H9 (cell line): ENCODE measurements around the gene MAP3K5. TPM values are rescaled to one million over a fixed set of nuclear protein-coding genes. Genes with fewer than 3 reads are reported as not detected.
"Not testable (repeated sequence)": the region's sequence is repeated elsewhere in the genome, so short reads cannot be mapped to it uniquely, and the experiment has no call there.

Experiments used
- DNase-seq: peaks from one replicate; pipeline ENCODE4 v3.0.0-alpha.2; 2017
- H2AFZ ChIP-seq: one replicate; pipeline ENCODE4 v1.6.1; 2013; ENCODE audit warnings: mild to moderate bottlenecking, low read length, control low read depth, moderate library complexity
- H2AK5ac ChIP-seq: 2 replicates; pipeline ENCODE4 v1.6.1; 2013; ENCODE audit warnings: low read length, control low read depth, mixed read lengths; ENCODE audit not compliant: insufficient read length
- H2BK120ac ChIP-seq: one replicate; pipeline ENCODE4 v1.6.1; 2013; ENCODE audit warnings: low read depth, mild to moderate bottlenecking, low read length, control low read depth, inconsistent platforms; ENCODE audit not compliant: poor library complexity, severe bottlenecking
- H2BK12ac ChIP-seq: 2 replicates; pipeline ENCODE4 v1.6.1; 2013; ENCODE audit warnings: low read length, control low read depth, mixed read lengths, low read depth; ENCODE audit not compliant: insufficient read length
- H2BK15ac ChIP-seq: 2 replicates; pipeline ENCODE4 v1.6.1; 2013; ENCODE audit warnings: low read depth, low read length, control low read depth
- H2BK20ac ChIP-seq: one replicate; pipeline ENCODE4 v1.6.1; 2013; ENCODE audit warnings: low read depth, mild to moderate bottlenecking, low read length, control low read depth, inconsistent platforms; ENCODE audit not compliant: poor library complexity, severe bottlenecking
- H2BK5ac ChIP-seq: 2 replicates; pipeline ENCODE4 v1.6.1; 2013; ENCODE audit warnings: low read length, control low read depth, mixed read lengths; ENCODE audit not compliant: insufficient read length
- H3K14ac ChIP-seq: 2 replicates; pipeline ENCODE4 v1.6.1; 2013; ENCODE audit warnings: low read length, control low read depth; ENCODE audit not compliant: insufficient read depth
- H3K18ac ChIP-seq: 2 replicates; pipeline ENCODE4 v1.6.1; 2013; ENCODE audit warnings: low read depth, mild to moderate bottlenecking, mixed read lengths, low read length, control low read depth; ENCODE audit not compliant: insufficient read length
- H3K23ac ChIP-seq: 2 replicates; pipeline ENCODE4 v1.6.1; 2013; ENCODE audit warnings: low read length, control low read depth, mixed read lengths, low read depth; ENCODE audit not compliant: insufficient read length
- H3K23me2 ChIP-seq: 2 replicates; pipeline ENCODE4 v1.6.1; 2013; ENCODE audit warnings: low read depth, mild to moderate bottlenecking, mixed read lengths, low read length, control low read depth; ENCODE audit not compliant: insufficient read length, poor library complexity, severe bottlenecking
- H3K27ac ChIP-seq: 2 replicates; pipeline ENCODE4 v1.5.1; 2013; ENCODE audit warnings: low read length, control low read depth, mixed read lengths, low read depth; ENCODE audit not compliant: insufficient read length
- H3K27me3 ChIP-seq: 2 replicates; pipeline ENCODE4 v1.6.1; 2013; ENCODE audit warnings: low read length, control low read depth, inconsistent platforms; ENCODE audit not compliant: insufficient read depth
- H3K4ac ChIP-seq: 2 replicates; pipeline ENCODE4 v1.6.1; 2013; ENCODE audit warnings: low read depth, mild to moderate bottlenecking, control low read depth, inconsistent platforms, low read length, moderate library complexity
- H3K4me1 ChIP-seq: 2 replicates; pipeline ENCODE4 v1.6.1; 2013; ENCODE audit warnings: low read length, control low read depth, inconsistent platforms; ENCODE audit not compliant: insufficient read depth
- H3K4me2 ChIP-seq: 2 replicates; pipeline ENCODE4 v1.6.1; 2013; ENCODE audit warnings: low read length, control low read depth, mixed read lengths; ENCODE audit not compliant: insufficient read length, insufficient read depth
- H3K56ac ChIP-seq: 2 replicates; pipeline ENCODE4 v1.6.1; 2013; ENCODE audit warnings: low read depth, mild to moderate bottlenecking, mixed read lengths, low read length, control low read depth; ENCODE audit not compliant: insufficient read length
- H3K79me1 ChIP-seq: 2 replicates; pipeline ENCODE4 v1.6.1; 2013; ENCODE audit warnings: low read depth, mild to moderate bottlenecking, moderate library complexity, low read length, control low read depth, inconsistent platforms; ENCODE audit not compliant: insufficient read depth, poor library complexity, severe bottlenecking
- H3K79me2 ChIP-seq: 2 replicates; pipeline ENCODE4 v1.6.1; 2013; ENCODE audit warnings: low read length, control low read depth, inconsistent platforms; ENCODE audit not compliant: insufficient read depth
- H3K9ac ChIP-seq: 2 replicates; pipeline ENCODE4 v1.6.1; 2013; ENCODE audit warnings: low read length, control low read depth, mixed read lengths; ENCODE audit not compliant: insufficient read length; ENCODE audit errors: extremely low read depth
- H3K9me3 ChIP-seq: one replicate; pipeline ENCODE4 v1.6.1; 2013; ENCODE audit warnings: low read depth, low read length, inconsistent platforms; ENCODE audit not compliant: control insufficient read depth
- H3T11ph ChIP-seq: one replicate; pipeline ENCODE4 v1.6.1; 2013; ENCODE audit warnings: mild to moderate bottlenecking, low read length, control low read depth, inconsistent platforms
- H4K20me1 ChIP-seq: one replicate; pipeline ENCODE4 v1.6.1; 2013; ENCODE audit not compliant: control insufficient read depth, insufficient read length, insufficient read depth
- H4K5ac ChIP-seq: 2 replicates; pipeline ENCODE4 v1.6.1; 2013; ENCODE audit warnings: low read depth, mild to moderate bottlenecking, mixed read lengths, low read length, control low read depth; ENCODE audit not compliant: insufficient read length
- H4K8ac ChIP-seq: replicated peaks from 2 replicates; pipeline ENCODE4 v1.6.1; 2013; ENCODE audit warnings: low read length, control low read depth, mixed read lengths, low read depth; ENCODE audit not compliant: insufficient read length
- H4K91ac ChIP-seq: 2 replicates; pipeline ENCODE4 v1.6.1; 2013; ENCODE audit warnings: low read depth, mild to moderate bottlenecking, moderate library complexity, mixed read lengths, low read length, control low read depth; ENCODE audit not compliant: insufficient read length
- H3K27ac Mint-ChIP-seq, 3 experiments: 2 replicates in 2 of 3; 3 replicates in 1 of 3; pipeline ENCODE4 v1.8.0; 2020 to 2021; ENCODE audit warnings: mixed read lengths in 3 of 3, mild to moderate bottlenecking in 1 of 3, moderate library complexity in 1 of 3
- H3K27me3 Mint-ChIP-seq: 2 replicates; pipeline ENCODE4 v1.8.0; 2021; ENCODE audit warnings: low read depth, mild to moderate bottlenecking, moderate library complexity, mixed read lengths
- H3K36me3 Mint-ChIP-seq, 3 experiments: 2 replicates in 2 of 3; 3 replicates in 1 of 3; pipeline ENCODE4 v1.8.0; 2020 to 2021; ENCODE audit warnings: low read depth in 3 of 3, mixed read lengths in 3 of 3; ENCODE audit not compliant: insufficient read depth in 1 of 3
- H3K4me1 Mint-ChIP-seq, 2 experiments: 2 replicates each; pipeline ENCODE4 v1.8.0; 2020; ENCODE audit warnings: mixed read lengths in 2 of 2
- H3K4me3 Mint-ChIP-seq, 2 experiments: 2 replicates in 1 of 2; 3 replicates in 1 of 2; pipeline ENCODE4 v1.8.0; 2020 to 2021; ENCODE audit warnings: mild to moderate bottlenecking in 2 of 2, mixed read lengths in 2 of 2, moderate library complexity in 1 of 2
- H3K9me3 Mint-ChIP-seq, 2 experiments: 2 replicates in 1 of 2; 3 replicates in 1 of 2; pipeline ENCODE4 v1.8.0; 2020; ENCODE audit warnings: mild to moderate bottlenecking in 2 of 2, mixed read lengths in 2 of 2, moderate library complexity in 1 of 2
- CTCF ChIP-seq: fragments of 200-600 bp; sonication (generic); conservative IDR thresholded peaks from 3 replicates; pipeline ENCODE4 v1.8.0; 2021; ENCODE audit warnings: antibody characterized with exemption, mild to moderate bottlenecking
- WGBS: extraction: QIAGEN DNeasy Blood & Tissue Kit; methylation state at CpG from one replicate; pipeline ENCODE4 v1.1.7; 2013; ENCODE audit warnings: missing lambda C conversion rate, low lambda C conversion rate, mixed read lengths; ENCODE audit not compliant: insufficient read length; ENCODE audit errors: extremely low coverage; 5-methylcytosine and 5-hydroxymethylcytosine counted together
- total RNA-seq: library from RNA; stranded (reverse); gene quantifications from 2 replicates; pipeline ENCODE4 v1.2.1, GENCODE V29; 2021

Gene MAP3K5
- total RNA-seq, 1 experiment from 2014 or later, result 1.6 TPM

GRCh38 chr6:136816656-136817055 lies 24.4 kb upstream of the MAP3K5 start:
- Histone ChIP-seq H3K23ac (no peak overlapping the region), H4K8ac (no peak overlapping the region), H2BK12ac (no peak overlapping the region), H3K27me3 (no peaks in the 10 kb centered on the region), H3K27ac (no peak overlapping the region), H2BK120ac (no peak overlapping the region), H3K14ac (no peak overlapping the region), H3K4me1 (no peaks in the 10 kb centered on the region; the same call in 1 of the 2 replicates), H2BK5ac (no peak overlapping the region), H4K91ac (no peak overlapping the region), H2BK15ac (no peak overlapping the region), H4K20me1 (no peaks in the 10 kb centered on the region), H3K56ac (no peak overlapping the region), H2BK20ac (no peak overlapping the region), H2AFZ (peak overlapping the region; percentile 14), H3K79me1 (no peaks in the 10 kb centered on the region), H3K18ac (no peak overlapping the region), H3T11ph (no peak overlapping the region), H3K23me2 (no peaks in the 10 kb centered on the region), H3K9me3 (no peaks in the 10 kb centered on the region), H4K5ac (no peak overlapping the region), H3K4me2 (no peak overlapping the region), H2AK5ac (no peak overlapping the region), H3K9ac (no peak overlapping the region), H3K79me2 (no peaks in the 10 kb centered on the region), H3K4ac (no peak overlapping the region)
- no peak for TF ChIP-seq CTCF
- no peak for DNase-seq
- no peak overlapping the region for H3K4me3 Mint-ChIP-seq
- peaks cover 4 to 9% of the 10 kb centered on the region in 2 experiments for H3K4me1 Mint-ChIP-seq
- H3K27ac Mint-ChIP-seq, result no peak overlapping the region
- no peaks in the 10 kb centered on the region; a peak in 1 of 7 replicates for H3K36me3 Mint-ChIP-seq
- peaks cover 0 to 2% of the 10 kb centered on the region in 2 experiments; a peak in 1 of 5 replicates for H3K9me3 Mint-ChIP-seq
- no CpG with 5 or more reads among the region's 2 CpGs for WGBS
- peaks cover 10% of the 10 kb centered on the region for H3K27me3 Mint-ChIP-seq

GRCh38 chr6:136815608-136816007 lies 23.3 kb upstream of the MAP3K5 start:
- H2AFZ ChIP-seq, H3K79me2 ChIP-seq, H3K9ac ChIP-seq, H3K4me1 ChIP-seq, H3K56ac ChIP-seq, H3K9me3 Mint-ChIP-seq, H3K27me3 Mint-ChIP-seq, H2AK5ac ChIP-seq, H3T11ph ChIP-seq, H3K9me3 ChIP-seq, H3K4me3 Mint-ChIP-seq, H3K36me3 Mint-ChIP-seq, H2BK120ac ChIP-seq, DNase-seq, H4K20me1 ChIP-seq, H3K4me2 ChIP-seq, H4K5ac ChIP-seq, H3K27ac ChIP-seq, H3K23ac ChIP-seq, H2BK5ac ChIP-seq, H3K79me1 ChIP-seq, H4K91ac ChIP-seq, H3K27ac Mint-ChIP-seq, H2BK15ac ChIP-seq, H3K23me2 ChIP-seq, H3K18ac ChIP-seq, H3K4ac ChIP-seq, H3K27me3 ChIP-seq, H3K14ac ChIP-seq, H2BK20ac ChIP-seq, H4K8ac ChIP-seq, H2BK12ac ChIP-seq: not testable (repeated sequence)
- peaks cover 4 to 11% of the 10 kb centered on the region in 2 experiments for H3K4me1 Mint-ChIP-seq
- WGBS, result no CpG with 5 or more reads among the region's 1 CpG
